GM12874 (cell line): ENCODE measurements around the gene EXOC4.

Experiments used
- TF ChIP-seq, protein P1 (sequence below): IDR thresholded peaks from 2 replicates; pipeline ENCODE4 v1.5.1; 2011; ENCODE audit warnings: low read depth, mild to moderate bottlenecking, control low read depth, low read length, moderate library complexity; ENCODE audit not compliant: insufficient read depth

The EXOC4 gene

DNA sequence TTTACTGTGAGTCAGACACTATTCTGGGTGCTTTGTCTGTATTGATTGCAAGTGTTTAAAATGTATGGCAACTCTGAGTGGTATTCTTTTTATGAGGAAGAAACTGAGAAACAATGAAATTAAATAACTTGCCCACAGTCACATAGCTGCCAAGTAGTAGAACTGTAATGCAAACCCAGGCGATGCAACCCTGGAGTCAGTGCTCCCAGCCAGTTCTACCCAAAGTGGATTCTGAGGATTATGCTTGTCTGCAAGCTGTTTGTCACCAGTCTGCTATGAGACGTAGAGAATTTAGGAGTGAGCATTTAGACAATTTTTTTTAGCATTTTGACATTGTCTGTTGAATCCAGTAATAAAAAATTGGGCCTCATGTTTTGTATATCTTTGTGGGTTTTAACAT lies 568.3 kb downstream of the EXOC4 start:
- TF ChIP-seq, protein P1, sequence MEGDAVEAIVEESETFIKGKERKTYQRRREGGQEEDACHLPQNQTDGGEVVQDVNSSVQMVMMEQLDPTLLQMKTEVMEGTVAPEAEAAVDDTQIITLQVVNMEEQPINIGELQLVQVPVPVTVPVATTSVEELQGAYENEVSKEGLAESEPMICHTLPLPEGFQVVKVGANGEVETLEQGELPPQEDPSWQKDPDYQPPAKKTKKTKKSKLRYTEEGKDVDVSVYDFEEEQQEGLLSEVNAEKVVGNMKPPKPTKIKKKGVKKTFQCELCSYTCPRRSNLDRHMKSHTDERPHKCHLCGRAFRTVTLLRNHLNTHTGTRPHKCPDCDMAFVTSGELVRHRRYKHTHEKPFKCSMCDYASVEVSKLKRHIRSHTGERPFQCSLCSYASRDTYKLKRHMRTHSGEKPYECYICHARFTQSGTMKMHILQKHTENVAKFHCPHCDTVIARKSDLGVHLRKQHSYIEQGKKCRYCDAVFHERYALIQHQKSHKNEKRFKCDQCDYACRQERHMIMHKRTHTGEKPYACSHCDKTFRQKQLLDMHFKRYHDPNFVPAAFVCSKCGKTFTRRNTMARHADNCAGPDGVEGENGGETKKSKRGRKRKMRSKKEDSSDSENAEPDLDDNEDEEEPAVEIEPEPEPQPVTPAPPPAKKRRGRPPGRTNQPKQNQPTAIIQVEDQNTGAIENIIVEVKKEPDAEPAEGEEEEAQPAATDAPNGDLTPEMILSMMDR: no peak

DNA sequence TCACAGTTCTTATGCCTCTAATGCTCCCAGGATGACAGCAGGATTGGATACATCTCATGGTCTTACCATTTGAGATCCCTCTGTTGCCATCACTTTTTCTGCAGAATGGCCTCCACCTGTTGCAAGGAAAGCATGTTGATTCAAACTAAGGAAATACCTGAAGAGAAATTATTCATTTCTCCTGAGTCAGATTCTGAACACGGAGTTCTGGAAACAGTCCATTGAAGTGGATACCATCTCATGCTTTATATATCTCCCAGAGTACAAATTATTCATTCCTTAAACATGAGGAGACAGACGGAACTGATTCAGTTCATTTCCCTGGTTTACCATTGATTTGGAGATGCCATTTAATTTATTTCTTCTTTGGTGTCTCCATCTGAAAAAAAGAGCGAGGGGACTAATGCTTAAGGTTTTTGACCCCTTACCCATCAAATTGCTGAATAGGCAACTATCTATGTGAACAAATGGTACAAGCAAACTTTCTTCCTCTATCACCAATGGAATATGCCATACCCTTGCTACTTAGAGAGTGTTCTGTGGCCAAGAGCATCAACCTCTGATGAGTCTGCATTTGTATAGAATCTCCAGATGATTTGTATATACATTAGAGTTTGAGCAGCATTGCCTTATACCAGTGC lies 569.2 kb downstream of the EXOC4 start:
- TF ChIP-seq, protein P1: no peak

DNA sequence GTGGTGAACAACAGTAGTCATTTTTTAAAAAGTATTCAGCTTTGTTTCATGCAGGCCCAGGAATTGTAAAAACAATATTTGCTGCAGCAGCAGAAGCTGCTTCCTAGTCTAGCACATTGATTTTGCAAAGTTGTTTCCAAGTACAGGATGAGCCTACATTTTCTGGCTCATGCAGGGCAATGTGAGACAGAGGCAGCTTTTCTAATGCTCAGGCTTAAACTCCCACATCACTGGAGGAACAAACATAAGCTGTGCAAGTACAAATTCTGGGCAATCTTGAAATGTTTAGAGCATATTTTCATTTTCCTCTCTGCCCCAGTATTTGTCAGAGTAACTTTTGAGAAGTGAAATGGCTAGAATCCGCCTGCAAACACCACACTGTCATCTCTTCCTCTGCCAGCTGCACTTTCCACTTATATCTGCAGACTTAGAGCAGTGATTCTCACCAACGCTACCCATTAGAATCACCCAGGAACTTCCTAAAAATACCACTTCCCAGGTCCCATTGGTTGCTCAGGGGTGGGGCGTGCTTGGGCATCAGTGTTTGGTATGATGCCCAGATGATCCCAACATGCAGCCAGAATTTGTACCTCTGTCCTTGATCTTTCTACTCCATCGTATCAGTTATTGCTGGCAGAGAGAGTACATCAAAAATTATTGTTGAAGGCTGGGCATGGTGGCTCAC lies 570.1 kb downstream of the EXOC4 start:
- TF ChIP-seq, protein P1: no peak

DNA sequence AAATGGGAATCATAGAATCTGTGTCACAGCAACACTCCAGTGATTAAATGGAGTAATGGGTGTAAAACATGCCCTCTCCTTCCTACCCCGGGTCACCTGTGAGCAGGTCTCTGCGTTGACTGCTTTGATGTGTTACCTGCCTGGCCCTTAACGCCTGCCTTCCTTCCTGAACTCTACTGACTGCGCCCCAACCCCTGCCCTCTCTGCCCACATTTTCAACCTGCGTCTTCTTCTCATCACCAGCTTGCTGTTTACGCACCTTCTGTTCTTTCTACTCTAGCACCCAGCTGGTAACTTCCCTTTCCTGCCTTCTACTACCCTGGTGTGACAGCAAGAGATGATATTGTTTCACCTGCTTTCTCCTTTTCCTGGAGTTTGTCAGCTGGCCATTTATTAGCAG lies 571.3 kb downstream of the EXOC4 start:
- TF ChIP-seq, protein P1: no peak

DNA sequence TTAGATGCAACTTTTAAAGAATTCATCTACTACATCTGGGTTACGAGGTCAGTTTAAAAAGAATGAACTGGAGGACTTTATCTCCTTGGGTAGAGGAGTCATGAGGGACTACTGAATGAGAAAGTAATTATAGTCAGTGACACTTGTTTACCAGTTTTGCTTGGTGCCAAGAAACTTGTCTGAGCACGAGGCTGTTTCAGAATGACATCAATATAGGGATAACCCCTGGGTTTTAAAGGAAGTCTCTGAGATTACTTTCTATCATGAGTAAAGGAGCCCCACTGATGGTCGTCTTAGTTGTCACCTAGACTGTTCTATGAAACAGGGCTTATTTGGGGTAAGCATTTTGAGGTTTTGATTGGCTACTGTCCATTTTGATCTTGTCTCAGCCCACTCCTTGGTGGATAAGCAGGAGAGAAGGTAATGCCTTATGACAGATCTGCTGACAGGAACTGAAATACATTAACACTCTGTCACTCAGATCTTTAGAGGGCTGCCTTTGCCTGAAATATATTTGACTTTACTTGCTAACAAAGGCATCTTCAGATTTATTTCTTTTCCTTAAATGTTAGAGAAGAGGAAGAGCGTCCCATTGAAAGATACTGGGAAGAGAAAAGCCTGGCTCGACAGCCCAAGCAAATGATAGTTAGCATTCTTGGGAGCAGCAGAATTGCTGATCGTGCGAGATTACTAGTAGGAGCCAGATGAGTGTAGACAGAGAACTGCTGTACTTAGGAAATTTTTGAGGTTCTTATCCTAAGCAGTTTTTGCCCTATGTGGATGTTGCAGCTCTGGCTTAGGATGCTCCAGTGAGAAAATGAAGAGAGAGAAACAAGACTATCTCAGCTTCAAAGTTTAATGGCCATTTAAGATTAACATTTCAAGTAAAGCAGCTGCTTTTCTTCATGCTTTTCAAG lies 575.1 kb downstream of the EXOC4 start:
- TF ChIP-seq, protein P1: no peak

DNA sequence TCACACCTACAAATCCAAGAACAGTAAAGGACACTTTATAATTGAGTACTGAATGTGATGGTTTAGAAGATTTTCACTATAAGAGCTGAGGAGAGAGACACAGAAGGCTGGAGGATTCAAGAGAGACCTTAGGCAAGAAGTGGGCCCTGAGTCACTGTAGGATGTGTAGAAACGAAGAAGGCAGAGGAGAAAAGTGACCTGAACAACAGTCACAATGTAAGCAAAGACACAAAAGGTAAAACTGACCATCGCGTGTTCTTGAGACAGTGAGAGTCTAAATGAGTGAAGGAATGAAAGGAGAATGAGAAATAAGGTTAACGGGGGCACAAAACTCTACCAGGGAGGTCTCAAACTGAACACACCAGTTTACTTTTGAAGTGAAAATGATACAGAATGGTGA lies 576.0 kb downstream of the EXOC4 start:
- TF ChIP-seq, protein P1: no peak

DNA sequence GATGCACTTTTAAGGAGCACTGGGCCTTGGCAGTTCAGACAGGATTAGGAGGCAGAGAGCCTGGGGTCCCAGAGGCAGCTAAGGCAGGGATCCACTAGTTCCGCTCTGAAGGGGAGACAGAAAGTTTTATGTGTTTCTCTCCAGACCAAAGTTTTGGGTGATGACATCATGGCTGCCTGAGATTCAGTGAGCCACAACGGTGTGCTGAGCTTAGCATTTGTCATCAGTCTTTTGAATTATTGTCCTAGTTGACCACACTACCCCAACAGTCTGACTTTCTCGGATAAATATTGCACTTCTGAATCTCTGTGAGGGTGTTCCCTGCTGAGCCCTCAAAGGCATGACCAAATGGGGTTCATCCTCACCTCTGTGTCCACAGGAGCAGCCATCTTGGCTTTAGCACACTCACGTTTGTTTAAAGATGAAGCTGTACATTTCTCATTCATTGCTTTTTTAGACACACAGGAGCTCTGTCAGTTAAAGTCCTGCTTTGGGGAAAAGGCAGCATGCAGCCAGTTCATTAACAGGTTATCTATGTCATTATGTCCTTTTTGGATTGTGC lies 576.5 kb downstream of the EXOC4 start:
- TF ChIP-seq, protein P1: no peak
